Thoracic aorta (tissue), 2 donors: ENCODE results near the gene RGP1. TPM values are rescaled to one million over a fixed set of nuclear protein-coding genes. Genes with fewer than 3 reads are reported as not detected.
A peak's percentile ranks its signal among the peaks of the same experiment; 100 is the strongest.

Experiments
- ATAC-seq: fragments of 150-250 bp; one replicate; pipeline ENCODE4 v1.8.0; 2017; ENCODE audit warnings: low read depth; ENCODE audit not compliant: insufficient number of reproducible peaks, low FRiP score
- DNase-seq: peaks from one replicate; pipeline ENCODE4 v3.0.0-alpha.2; 2020; ENCODE audit warnings: low spot score
- H3K27ac ChIP-seq, 2 donors: fragments of 200-600 bp; sonication (generic); 1 replicate in 1 of 2; 2 replicates in 1 of 2; pipeline ENCODE4 v1.5.1; 2016; ENCODE audit warnings: mild to moderate bottlenecking in 2 of 2, moderate library complexity in 2 of 2
- H3K27me3 ChIP-seq: fragments of 200-600 bp; sonication (generic); replicated peaks from 2 replicates; pipeline ENCODE4 v1.6.0; 2016; ENCODE audit warnings: mild to moderate bottlenecking; ENCODE audit not compliant: insufficient read depth
- H3K36me3 ChIP-seq: fragments of 200-600 bp; sonication (generic); one replicate; pipeline ENCODE4 v1.5.1; 2016
- H3K4me1 ChIP-seq, 2 donors: fragments of 200-600 bp; sonication (generic); 1 replicate in 1 of 2; 2 replicates in 1 of 2; pipeline versions ENCODE4 v1.5.1 to v1.6.0; 2016; ENCODE audit warnings: low read depth in 2 of 2, mild to moderate bottlenecking in 1 of 2; ENCODE audit not compliant: control insufficient read depth in 1 of 2
- H3K4me3 ChIP-seq: fragments of 200-600 bp; sonication (generic); 2 replicates; pipeline ENCODE4 v1.5.1; 2016; ENCODE audit warnings: mild to moderate bottlenecking
- H3K9me3 ChIP-seq: fragments of 200-600 bp; sonication (generic); 2 replicates; pipeline ENCODE4 v1.5.1; 2016
- CTCF ChIP-seq: fragments of 200-600 bp; sonication (generic); IDR thresholded peaks from one replicate; pipeline ENCODE4 v1.5.1; 2019; ENCODE audit warnings: antibody characterized with exemption
- total RNA-seq, 2 donors: library from RNA; depleted of rRNA; stranded (reverse); fragments of >200 nt; gene quantifications; one replicate each; pipeline versions ENCODE4 v1.1.0 to v1.2.3, GENCODE V29; 2016

RGP1 gene
- total RNA-seq, 2 donors from 2014 or later, result 23.0 to 24.5 TPM

DNA sequence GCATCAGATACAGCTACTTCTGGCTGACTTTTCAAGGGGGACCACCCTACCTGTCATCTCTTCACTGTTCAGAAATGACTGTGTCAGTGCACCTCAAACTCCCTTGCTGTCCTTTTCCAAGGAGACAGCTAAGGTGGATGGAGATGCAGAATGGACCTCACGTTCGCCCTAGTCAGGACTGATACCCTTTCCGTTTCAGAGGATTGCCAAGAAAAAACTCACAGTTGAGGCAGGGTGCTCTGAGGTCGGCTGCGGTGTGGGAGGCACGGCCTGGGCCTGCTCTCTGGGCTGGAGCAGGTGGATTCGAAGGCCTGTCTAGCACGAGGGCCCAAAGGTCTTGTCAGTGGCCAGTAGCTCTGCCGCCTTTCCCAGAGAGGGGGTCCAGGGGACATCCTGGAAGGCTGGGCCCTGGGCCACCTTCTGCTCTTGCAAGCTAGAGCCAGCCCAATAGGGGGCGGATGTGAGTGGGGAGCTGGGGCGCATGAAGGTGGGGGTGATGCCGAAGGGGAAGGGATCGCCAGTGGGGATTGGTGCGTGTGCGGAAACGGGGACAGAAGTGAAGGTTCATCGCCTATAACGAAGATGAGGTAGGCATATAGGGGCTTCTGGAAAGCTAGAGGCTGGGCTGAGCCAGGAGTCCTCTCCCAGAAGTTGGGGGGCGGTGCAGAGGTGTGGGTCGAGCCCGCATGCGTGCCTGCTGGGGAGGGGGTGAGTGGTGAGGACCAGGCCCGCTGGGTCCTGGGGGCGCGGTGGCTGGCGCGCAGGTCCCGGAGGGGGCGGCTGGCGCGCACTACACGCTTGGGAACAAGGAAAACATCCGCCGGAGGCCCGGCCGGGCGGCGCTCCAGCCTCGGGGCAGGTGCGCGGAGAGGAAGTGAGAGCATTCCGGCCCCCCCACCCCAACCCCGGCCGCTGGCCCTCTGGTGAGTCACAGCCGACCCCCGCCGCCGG lies 7.5 kb downstream of the RGP1 start:
- peak; percentile 40 for TF ChIP-seq CTCF
- ATAC-seq (no peak), DNase-seq (no peak)
- Histone ChIP-seq H3K36me3 (peaks cover 22% of the 10 kb centered on the region), H3K4me3 (peak overlapping the region; percentile 80), H3K4me1 (peaks cover 20 to 50% of the 10 kb centered on the region in 2 donors), H3K27me3 (no peaks in the 10 kb centered on the region), H3K27ac (peak overlapping the region; percentile 89 to 96), H3K9me3 (no peaks in the 10 kb centered on the region)

DNA sequence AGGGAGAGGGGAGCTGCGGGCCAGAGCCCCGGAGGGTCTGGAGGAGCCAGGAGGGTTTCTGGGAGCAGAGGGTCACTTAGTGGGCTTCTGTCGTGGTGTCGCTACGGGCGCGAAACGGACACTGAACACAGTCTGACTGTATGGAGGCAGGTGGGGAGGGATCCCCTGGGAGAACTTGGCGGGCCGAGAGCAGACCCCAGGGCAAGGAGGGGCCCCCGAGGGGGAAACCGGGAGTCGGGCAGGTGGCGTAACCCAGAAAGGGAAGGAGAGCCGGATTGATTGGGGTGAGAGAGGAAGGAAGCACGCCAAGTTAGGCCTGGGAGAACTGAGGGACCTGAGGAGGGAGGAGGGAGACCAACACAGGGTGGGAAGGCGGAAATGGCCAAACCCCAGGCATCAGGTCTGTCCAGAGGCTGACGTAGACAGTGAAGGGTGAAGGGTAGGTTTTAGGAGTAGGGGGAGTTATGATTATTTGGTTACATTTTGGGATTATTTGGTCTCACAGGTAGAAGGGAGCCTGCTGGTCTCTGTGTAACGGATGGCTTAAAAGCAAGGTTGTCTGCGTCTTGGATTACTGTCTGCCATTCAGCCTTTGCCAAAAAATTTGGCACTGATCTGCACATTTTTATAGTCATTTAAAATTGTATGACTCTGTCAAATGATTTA lies 8.3 kb downstream of the RGP1 start:
- Histone ChIP-seq H3K27me3 (no peaks in the 10 kb centered on the region), H3K9me3 (no peaks in the 10 kb centered on the region), H3K4me3 (peak overlapping the region; percentile 80), H3K36me3 (peaks cover 14% of the 10 kb centered on the region), H3K27ac (peak overlapping the region; percentile 89 to 96), H3K4me1 (peaks cover 20 to 51% of the 10 kb centered on the region in 2 donors)
- DNase-seq (no peak), ATAC-seq (no peak)
- TF ChIP-seq CTCF, result no peak

- no peaks in the 10 kb centered on the region for H3K27me3 ChIP-seq
- H3K27ac ChIP-seq, result peak overlapping the region; percentile 89 to 96
- H3K4me1 ChIP-seq, result peaks cover 20 to 51% of the 10 kb centered on the region in 2 donors
- TF ChIP-seq CTCF, result no peak
- H3K4me3 ChIP-seq, result peak overlapping the region; percentile 80
- no peaks in the 10 kb centered on the region for H3K9me3 ChIP-seq
- peaks cover 9% of the 10 kb centered on the region for H3K36me3 ChIP-seq
- DNase-seq, result no peak
- ATAC-seq, result no peak
Observed at GRCh38 chr9:35757892-35758275, 8.8 kb downstream of the RGP1 start.

GRCh38 chr9:35758475-35759050 lies 9.5 kb downstream of the RGP1 start:
- Histone ChIP-seq H3K9me3 (no peaks in the 10 kb centered on the region), H3K27ac (peak overlapping the region; percentile 63 to 96), H3K4me3 (peak overlapping the region; percentile 80), H3K36me3 (peaks cover 2% of the 10 kb centered on the region), H3K4me1 (peaks cover 20 to 51% of the 10 kb centered on the region in 2 donors), H3K27me3 (no peaks in the 10 kb centered on the region)
- ATAC-seq (no peak), DNase-seq (no peak)
- TF ChIP-seq CTCF, result no peak

- Histone ChIP-seq H3K4me3 (no peak overlapping the region), H3K36me3 (no peaks in the 10 kb centered on the region), H3K9me3 (no peaks in the 10 kb centered on the region), H3K27me3 (no peaks in the 10 kb centered on the region), H3K4me1 (peaks cover 20 to 51% of the 10 kb centered on the region in 2 donors), H3K27ac (peak overlapping the region in 1 of 2 donors; percentile 21)
- ATAC-seq (no peak), DNase-seq (no peak)
- TF ChIP-seq CTCF, result no peak
Observed at GRCh38 chr9:35759795-35760194, 10.7 kb downstream of the RGP1 start.
